ENCODE measurements around the gene RASIP1. TPM values are rescaled to one million over a fixed set of nuclear protein-coding genes. Genes with fewer than 3 reads are reported as not detected.
A peak's percentile ranks its signal among the peaks of the same experiment; 100 is the strongest.
"Not testable (repeated sequence)": the region's sequence is repeated elsewhere in the genome, so short reads cannot be mapped to it uniquely, and the experiment has no call there.

Gene RASIP1
- total RNA-seq, 1 experiment from 2014 or later = 2.8 TPM

- in situ Hi-C loops (cut with HindIII; ENCODE audit: low sequenced_read_pairs) = no loop called here
- DNase-seq (ENCODE audit: low spot score) = peak; percentile 21
Measured at GRCh38 chr19:48714759-48715675, 25.4 kb downstream of the RASIP1 start.

- peak; percentile 100 for DNase-seq (ENCODE audit: low spot score)
- in situ Hi-C loops (cut with HindIII; ENCODE audit: low sequenced_read_pairs) = no loop called here
Measured at GRCh38 chr19:48713864-48714755, 26.3 kb downstream of the RASIP1 start.

GRCh38 chr19:48713041-48713863 lies 27.2 kb downstream of the RASIP1 start:
- in situ Hi-C loops (cut with HindIII; ENCODE audit: low sequenced_read_pairs) = no loop called here
- peak; percentile 43 for DNase-seq (ENCODE audit: low spot score)

- in situ Hi-C loops (cut with HindIII; ENCODE audit: low sequenced_read_pairs) = no loop called here
- DNase-seq (ENCODE audit: low spot score) = no peak
Measured at GRCh38 chr19:48711106-48711662, 29.2 kb downstream of the RASIP1 start.

- in situ Hi-C loops (cut with HindIII; ENCODE audit: low sequenced_read_pairs) = no loop called here
- DNase-seq (ENCODE audit: low spot score) = no peak
Measured at GRCh38 chr19:48708471-48708870, 31.9 kb downstream of the RASIP1 start.

GRCh38 chr19:48705431-48705830 lies 35.0 kb downstream of the RASIP1 start:
- DNase-seq (ENCODE audit: low spot score) = no peak
- in situ Hi-C loops (cut with HindIII; ENCODE audit: low sequenced_read_pairs) = no loop called here

- in situ Hi-C loops (cut with HindIII; ENCODE audit: low sequenced_read_pairs) = no loop called here
- DNase-seq (ENCODE audit: low spot score) = no peak
Measured at GRCh38 chr19:48703316-48703715, 37.1 kb downstream of the RASIP1 start.

- no peak for DNase-seq (ENCODE audit: low spot score)
- in situ Hi-C loops (cut with HindIII; ENCODE audit: low sequenced_read_pairs) = no loop called here
Measured at GRCh38 chr19:48702701-48703100, 37.7 kb downstream of the RASIP1 start.

- in situ Hi-C loops (cut with HindIII; ENCODE audit: low sequenced_read_pairs) = no loop called here
- peak; percentile 51 for DNase-seq (ENCODE audit: low spot score)
Measured at GRCh38 chr19:48698046-48698445, 42.4 kb downstream of the RASIP1 start.

- in situ Hi-C loops (cut with HindIII; ENCODE audit: low sequenced_read_pairs) = no loop called here
- DNase-seq (ENCODE audit: low spot score) = peak; percentile 53
Measured at GRCh38 chr19:48696353-48697010, 43.9 kb downstream of the RASIP1 start.

- in situ Hi-C loops (cut with HindIII; ENCODE audit: low sequenced_read_pairs) = no loop called here
- DNase-seq (ENCODE audit: low spot score) = peak; percentile 83
Measured at GRCh38 chr19:48695743-48696352, 44.6 kb downstream of the RASIP1 start, which contains the start of gene FUT2. Gene FUT2 (plus strand): TSS chr19:48695971. CDS start chr19:48702957, 6,986 bp downstream.

- DNase-seq (ENCODE audit: low spot score); in situ Hi-C loops (cut with HindIII; ENCODE audit: low sequenced_read_pairs): not testable (repeated sequence)
Measured at GRCh38 chr19:48693629-48694028, 46.8 kb downstream of the RASIP1 start.

GRCh38 chr19:48689449-48689848 lies 51.0 kb downstream of the RASIP1 start:
- peak; percentile 92 for DNase-seq (ENCODE audit: low spot score)
- in situ Hi-C loops (cut with HindIII; ENCODE audit: low sequenced_read_pairs) = no loop called here

- in situ Hi-C loops (cut with HindIII; ENCODE audit: low sequenced_read_pairs) = no loop called here
- DNase-seq (ENCODE audit: low spot score) = no peak
Measured at GRCh38 chr19:48687776-48688175, 52.6 kb downstream of the RASIP1 start.

- DNase-seq (ENCODE audit: low spot score); in situ Hi-C loops (cut with HindIII; ENCODE audit: low sequenced_read_pairs): not testable (repeated sequence)
Measured at GRCh38 chr19:48686637-48687036, 53.8 kb downstream of the RASIP1 start.

GRCh38 chr19:48686088-48686487 lies 54.3 kb downstream of the RASIP1 start:
- in situ Hi-C loops (cut with HindIII; ENCODE audit: low sequenced_read_pairs) = no loop called here
- peak; percentile 36 for DNase-seq (ENCODE audit: low spot score)

- no peak for DNase-seq (ENCODE audit: low spot score)
- in situ Hi-C loops (cut with HindIII; ENCODE audit: low sequenced_read_pairs) = no loop called here
Measured at GRCh38 chr19:48685583-48685982, 54.8 kb downstream of the RASIP1 start.

- in situ Hi-C loops (cut with HindIII; ENCODE audit: low sequenced_read_pairs) = no loop called here
- peak; percentile 52 for DNase-seq (ENCODE audit: low spot score)
Measured at GRCh38 chr19:48683349-48683748, 57.1 kb downstream of the RASIP1 start.
